ENCODE measurements around the gene ANLN.
"Not testable (repeated sequence)": the region's sequence is repeated elsewhere in the genome, so short reads cannot be mapped to it uniquely, and the experiment has no call there.

Gene ANLN

DNA sequence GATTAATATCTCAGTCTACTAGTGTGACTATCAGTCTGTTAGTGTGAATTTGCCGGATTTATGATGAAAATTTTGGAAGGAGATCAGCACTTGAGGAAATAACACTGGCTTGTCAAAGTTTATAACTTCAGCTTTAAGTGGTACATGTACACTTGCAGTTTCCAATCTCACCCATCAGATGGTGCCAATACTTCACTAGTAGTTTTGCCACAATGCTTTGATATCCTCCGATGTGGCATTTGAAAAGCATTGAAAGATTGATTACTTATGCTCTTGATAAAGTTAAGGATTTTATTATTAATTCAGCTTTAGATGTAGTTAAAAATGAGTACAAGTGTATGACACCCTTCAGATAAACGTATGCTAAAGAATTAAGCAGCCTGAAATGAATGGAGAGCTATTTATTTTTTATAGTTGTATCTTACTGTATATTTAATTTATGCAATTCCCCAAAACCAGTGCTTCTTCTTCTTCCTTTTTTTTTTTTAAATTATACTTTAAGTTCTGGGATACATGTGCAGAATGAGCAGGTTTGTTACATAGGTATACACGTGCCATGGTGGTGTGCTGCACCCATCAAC lies 98.2 kb downstream of the ANLN start:
- no peak for TF ChIP-seq TARDBP (IDR thresholded peaks at IDR 0.05)
- no peak for TF ChIP-seq FOXM1 (IDR thresholded peaks at IDR 0.05; ENCODE audit: borderline replicate concordance)
- no peak for TF ChIP-seq FOXK2 (IDR thresholded peaks at IDR 0.05)
- TF ChIP-seq PKNOX1 (IDR thresholded peaks at IDR 0.05), result peak; percentile 72
- no peak for TF ChIP-seq FOXA1 (IDR thresholded peaks at IDR 0.05)
- ChIA-PET CTCF (interaction anchor here (0.5 to 2.0 kb wide), 13 partner anchors 16 to 1223 kb away, joined by 3 to 13 read pairs (median 5); no protein-coding TSS in a partner anchor), POLR2A (no interaction called here)
- DNase-seq (ENCODE audit: extremely low spot score), result peak; percentile 52

DNA sequence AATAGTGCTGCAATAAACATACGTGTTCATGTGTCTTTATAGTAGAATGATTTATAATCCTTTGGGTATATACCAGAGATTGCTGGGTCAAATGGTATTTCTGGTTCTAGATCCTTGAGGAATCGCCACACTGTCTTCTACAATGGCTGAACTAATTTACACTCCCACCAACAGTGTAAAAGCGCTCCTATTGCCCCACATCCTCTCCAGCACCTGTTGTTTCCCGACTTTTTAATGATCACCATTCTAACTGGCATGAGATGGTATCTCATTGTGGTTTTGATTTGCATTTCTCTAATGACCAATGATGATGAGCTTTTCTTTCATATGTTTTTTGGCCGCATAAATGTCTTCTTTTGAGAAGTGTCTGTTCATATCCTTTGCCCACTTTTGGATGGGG lies 99.0 kb downstream of the ANLN start:
- CTCF ChIA-PET, result interaction anchor here (1.4 kb wide), 1 partner anchor 710 kb away, joined by 5 read pairs; no protein-coding TSS in a partner anchor
- DNase-seq (ENCODE audit: extremely low spot score); POLR2A ChIA-PET: not testable (repeated sequence)

- DNase-seq (ENCODE audit: extremely low spot score), result no peak
- TF ChIP-seq SP1 (IDR thresholded peaks at IDR 0.05), result no peak
- CTCF ChIA-PET, result interaction anchor here (1.2 kb wide), 1 partner anchor 180 kb away, joined by 3 read pairs; no protein-coding TSS in a partner anchor
- POLR2A ChIA-PET, result no interaction called here
Measured at GRCh38 chr7:36490419-36490830, 100.8 kb downstream of the ANLN start.

DNA sequence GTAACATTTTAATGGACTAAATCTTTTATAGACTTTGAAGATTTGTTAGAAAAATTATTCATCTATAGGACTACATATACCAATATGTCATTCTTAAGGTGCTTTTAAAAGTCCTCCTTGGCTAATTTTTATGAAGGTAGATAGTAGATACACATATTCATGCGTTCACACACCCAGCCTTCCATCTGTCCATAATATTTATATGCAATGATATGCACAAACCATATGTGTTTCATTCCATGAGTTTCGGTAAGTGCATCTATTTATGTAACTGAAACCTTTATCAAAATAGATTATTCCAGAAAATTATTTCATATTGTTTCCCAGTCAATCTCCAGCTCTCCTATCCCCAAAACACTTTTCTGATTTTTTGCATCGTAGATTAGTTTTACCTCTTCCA lies 101.7 kb downstream of the ANLN start:
- no peak for DNase-seq (ENCODE audit: extremely low spot score)
- no peak for TF ChIP-seq ELF4 (IDR thresholded peaks at IDR 0.05)
- no peak for TF ChIP-seq SP1 (IDR thresholded peaks at IDR 0.05)
- no peak for TF ChIP-seq BHLHE40 (IDR thresholded peaks at IDR 0.05; ENCODE audit: borderline replicate concordance)
- TF ChIP-seq ARNT (IDR thresholded peaks at IDR 0.05), result no peak
- TF ChIP-seq CTBP1 (IDR thresholded peaks at IDR 0.05; ENCODE audit: borderline replicate concordance), result no peak
- POLR2A ChIA-PET, result no interaction called here
- CTCF ChIA-PET, result no interaction called here

GRCh38 chr7:36496576-36496975 lies 106.9 kb downstream of the ANLN start:
- TF ChIP-seq FOXK2 (IDR thresholded peaks at IDR 0.05), result no peak
- TF ChIP-seq PKNOX1 (IDR thresholded peaks at IDR 0.05), result no peak
- no peak for TF ChIP-seq HDGF (IDR thresholded peaks at IDR 0.05; ENCODE audit: borderline replicate concordance)
- TF ChIP-seq FOXA1 (IDR thresholded peaks at IDR 0.05), result no peak
- TF ChIP-seq SP1 (IDR thresholded peaks at IDR 0.05), result no peak
- TF ChIP-seq BHLHE40 (IDR thresholded peaks at IDR 0.05; ENCODE audit: borderline replicate concordance), result no peak
- TF ChIP-seq CTBP1 (IDR thresholded peaks at IDR 0.05; ENCODE audit: borderline replicate concordance), result no peak
- no peak for TF ChIP-seq L3MBTL2 (conservative IDR thresholded peaks at IDR 0.05)
- no peak for TF ChIP-seq TARDBP (IDR thresholded peaks at IDR 0.05)
- no peak for DNase-seq (ENCODE audit: extremely low spot score)
- CTCF ChIA-PET, result no interaction called here
- POLR2A ChIA-PET, result no interaction called here

- CTCF ChIA-PET; DNase-seq (ENCODE audit: extremely low spot score); POLR2A ChIA-PET: not testable (repeated sequence)
Measured at GRCh38 chr7:36497176-36497575, 107.5 kb downstream of the ANLN start.

- no peak for TF ChIP-seq PKNOX1 (IDR thresholded peaks at IDR 0.05)
- TF ChIP-seq L3MBTL2 (conservative IDR thresholded peaks at IDR 0.05), result no peak
- no peak for TF ChIP-seq CTBP1 (IDR thresholded peaks at IDR 0.05; ENCODE audit: borderline replicate concordance)
- TF ChIP-seq LEF1 (IDR thresholded peaks at IDR 0.05; ENCODE audit: borderline replicate concordance), result no peak
- TF ChIP-seq BHLHE40 (IDR thresholded peaks at IDR 0.05; ENCODE audit: borderline replicate concordance), result no peak
- no peak for TF ChIP-seq TARDBP (IDR thresholded peaks at IDR 0.05)
- TF ChIP-seq SUZ12 (IDR thresholded peaks at IDR 0.05), result no peak
- TF ChIP-seq FOXM1 (IDR thresholded peaks at IDR 0.05; ENCODE audit: borderline replicate concordance), result no peak
- no peak for TF ChIP-seq NFRKB (IDR thresholded peaks at IDR 0.05)
- no peak for TF ChIP-seq ELF4 (IDR thresholded peaks at IDR 0.05)
- no peak for TF ChIP-seq FOXA1 (IDR thresholded peaks at IDR 0.05)
- TF ChIP-seq HDGF (IDR thresholded peaks at IDR 0.05; ENCODE audit: borderline replicate concordance), result no peak
- no peak for TF ChIP-seq ARNT (IDR thresholded peaks at IDR 0.05)
- no peak for TF ChIP-seq ZNF384 (IDR thresholded peaks at IDR 0.05)
- TF ChIP-seq FOXK2 (IDR thresholded peaks at IDR 0.05), result no peak
- TF ChIP-seq SP1 (IDR thresholded peaks at IDR 0.05), result no peak
- ChIA-PET CTCF (interaction anchor here (0.5 kb wide), 1 partner anchor 27 kb away, joined by 6 read pairs; no protein-coding TSS in a partner anchor), POLR2A (no interaction called here)
- DNase-seq (ENCODE audit: extremely low spot score), result no peak
Measured at GRCh38 chr7:36497775-36498174, 108.1 kb downstream of the ANLN start.

All from HEK293T (cell line).